Measurements from ENCODE around the gene GRIN2A. TPM values are rescaled to one million over a fixed set of nuclear protein-coding genes. Genes with fewer than 3 reads are reported as not detected.

GRIN2A gene
- total RNA-seq: 1 to 10 TPM in 1 of 2 donors, under 1 TPM in 1; 0.27 to 2.5 TPM

GRCh38 chr16:10182222-10183053 is at the start of gene GRIN2A:
Gene GRIN2A, minus strand, starts transcription at chr16:10182428. Its CDS starts 2,017 bp downstream, at chr16:10180411.
- DNase-seq (ENCODE audit: low spot score) (no peak), ATAC-seq (ENCODE audit: insufficient number of reproducible peaks, low FRiP score, low read depth) (no peak)
- Histone ChIP-seq H3K27ac (no peak within 1 kb of the TSS), H3K9me3 (no peaks in the 10 kb centered on the region), H3K4me3 (peak within 1 kb of the TSS; percentile 46), H3K27me3 (replicated peaks; ENCODE audit: insufficient read depth) (peaks cover 7% of the 10 kb centered on the region), H3K36me3 (no peaks in the 10 kb centered on the region), H3K4me1 (ENCODE audit: control insufficient read depth in 1 of 2, low read depth in 2 of 2) (peaks cover 11 to 38% of the 10 kb centered on the region in 2 donors)
- TF ChIP-seq CTCF (IDR thresholded peaks at IDR 0.05): no peak

GRCh38 chr16:10231563-10231962 is 49.3 kb upstream of the GRIN2A start:
- Histone ChIP-seq H3K4me1 (ENCODE audit: control insufficient read depth in 1 of 2, low read depth in 2 of 2) (no peaks in the 10 kb centered on the region), H3K9me3 (peaks cover 10% of the 10 kb centered on the region), H3K4me3 (no peak overlapping the region), H3K36me3 (no peaks in the 10 kb centered on the region), H3K27ac (no peak overlapping the region), H3K27me3 (replicated peaks; ENCODE audit: insufficient read depth) (no peaks in the 10 kb centered on the region)
- ATAC-seq (ENCODE audit: insufficient number of reproducible peaks, low FRiP score, low read depth) (no peak), DNase-seq (ENCODE audit: low spot score) (no peak)
- TF ChIP-seq CTCF (IDR thresholded peaks at IDR 0.05): no peak

GRCh38 chr16:10228779-10229178 is 46.6 kb upstream of the GRIN2A start:
- Histone ChIP-seq H3K4me3 (no peak overlapping the region), H3K4me1 (ENCODE audit: control insufficient read depth in 1 of 2, low read depth in 2 of 2) (no peaks in the 10 kb centered on the region), H3K36me3 (no peaks in the 10 kb centered on the region), H3K27ac (no peak overlapping the region), H3K27me3 (replicated peaks; ENCODE audit: insufficient read depth) (no peaks in the 10 kb centered on the region), H3K9me3 (peaks cover 10% of the 10 kb centered on the region)
- ATAC-seq (ENCODE audit: insufficient number of reproducible peaks, low FRiP score, low read depth): no peak
- no peak for DNase-seq (ENCODE audit: low spot score)
- no peak for TF ChIP-seq CTCF (IDR thresholded peaks at IDR 0.05)

GRCh38 chr16:10226987-10227306 is 44.7 kb upstream of the GRIN2A start:
- H3K36me3 ChIP-seq: no peaks in the 10 kb centered on the region
- H3K4me1 ChIP-seq (ENCODE audit: control insufficient read depth in 1 of 2, low read depth in 2 of 2): no peaks in the 10 kb centered on the region
- no peaks in the 10 kb centered on the region for H3K9me3 ChIP-seq
- H3K27me3 ChIP-seq (replicated peaks; ENCODE audit: insufficient read depth): no peaks in the 10 kb centered on the region
- DNase-seq (ENCODE audit: low spot score) (no peak), ATAC-seq (ENCODE audit: insufficient number of reproducible peaks, low FRiP score, low read depth) (no peak)
- no peak overlapping the region for H3K4me3 ChIP-seq
- no peak overlapping the region for H3K27ac ChIP-seq
- no peak for TF ChIP-seq CTCF (IDR thresholded peaks at IDR 0.05)

- H3K36me3 ChIP-seq: no peaks in the 10 kb centered on the region
- H3K9me3 ChIP-seq: no peaks in the 10 kb centered on the region
- H3K27ac ChIP-seq: no peak overlapping the region
- no peak for ATAC-seq (ENCODE audit: insufficient number of reproducible peaks, low FRiP score, low read depth)
- H3K4me3 ChIP-seq: no peak overlapping the region
- no peak for TF ChIP-seq CTCF (IDR thresholded peaks at IDR 0.05)
- no peaks in the 10 kb centered on the region for H3K27me3 ChIP-seq (replicated peaks; ENCODE audit: insufficient read depth)
- DNase-seq (ENCODE audit: low spot score): no peak
- no peaks in the 10 kb centered on the region for H3K4me1 ChIP-seq (ENCODE audit: control insufficient read depth in 1 of 2, low read depth in 2 of 2)
These were observed 44.1 kb upstream of the GRIN2A start for GRCh38 chr16:10226141-10226986.
